MG63 (cell line): ENCODE measurements around the gene FAM184A. TPM values are rescaled to one million over a fixed set of nuclear protein-coding genes. Genes with fewer than 3 reads are reported as not detected.
"Not testable (repeated sequence)": the region's sequence is repeated elsewhere in the genome, so short reads cannot be mapped to it uniquely, and the experiment has no call there.

Experiments
- DNase-seq: peaks from one replicate; pipeline ENCODE4 v3.0.0-alpha.2; 2020
- H3K27me3 ChIP-seq: fragments of 250-450 bp; sonication (Bioruptor Pico); 2 replicates; pipeline ENCODE4 v1.5.1; 2020; ENCODE audit warnings: mild to moderate bottlenecking, moderate library complexity
- H3K36me3 ChIP-seq: fragments of 250-450 bp; sonication (Bioruptor Pico); 2 replicates; pipeline ENCODE4 v1.5.1; 2020; ENCODE audit warnings: mild to moderate bottlenecking, moderate library complexity
- H3K4me3 ChIP-seq: fragments of 250-450 bp; sonication (Bioruptor Pico); 2 replicates; pipeline ENCODE4 v1.5.1; 2020; ENCODE audit warnings: mild to moderate bottlenecking, moderate library complexity
- H3K9me3 ChIP-seq: fragments of 250-450 bp; sonication (Bioruptor Pico); 2 replicates; pipeline ENCODE4 v1.5.1; 2020; ENCODE audit warnings: mild to moderate bottlenecking, moderate library complexity
- total RNA-seq: library from RNA; depleted of rRNA; stranded (reverse); fragments of >200 nt; shearing (Covaris generic); gene quantifications from 2 replicates; pipeline ENCODE4 v1.2.3, GENCODE V29; 2014; ENCODE audit warnings: low replicate concordance

FAM184A gene
- total RNA-seq, 1 experiment from 2014 or later = 0.13 TPM

DNA sequence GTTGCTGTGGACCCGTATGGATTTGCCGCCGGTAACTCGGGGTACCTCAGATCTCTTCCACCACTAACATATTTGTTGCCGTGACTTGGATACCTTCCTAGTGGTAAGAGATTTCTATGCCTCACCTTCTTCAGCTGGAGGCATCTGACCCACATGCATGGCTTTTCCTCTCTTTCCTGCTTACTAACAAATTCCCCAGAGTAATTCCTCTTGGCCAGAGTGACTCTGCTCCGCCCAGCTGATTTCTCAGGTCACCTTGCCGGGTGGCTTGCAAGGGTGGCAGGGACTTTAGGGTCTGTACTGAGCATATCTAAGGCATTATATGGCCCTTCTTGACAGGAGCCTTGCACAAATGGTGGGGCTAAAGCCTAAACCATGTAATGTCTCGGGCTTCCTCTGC, 38.2 kb downstream of the FAM184A start:
- Histone ChIP-seq H3K4me3 (no peak overlapping the region), H3K27me3 (no peaks in the 10 kb centered on the region), H3K36me3 (no peaks in the 10 kb centered on the region), H3K9me3 (no peaks in the 10 kb centered on the region)
- no peak for DNase-seq

DNA sequence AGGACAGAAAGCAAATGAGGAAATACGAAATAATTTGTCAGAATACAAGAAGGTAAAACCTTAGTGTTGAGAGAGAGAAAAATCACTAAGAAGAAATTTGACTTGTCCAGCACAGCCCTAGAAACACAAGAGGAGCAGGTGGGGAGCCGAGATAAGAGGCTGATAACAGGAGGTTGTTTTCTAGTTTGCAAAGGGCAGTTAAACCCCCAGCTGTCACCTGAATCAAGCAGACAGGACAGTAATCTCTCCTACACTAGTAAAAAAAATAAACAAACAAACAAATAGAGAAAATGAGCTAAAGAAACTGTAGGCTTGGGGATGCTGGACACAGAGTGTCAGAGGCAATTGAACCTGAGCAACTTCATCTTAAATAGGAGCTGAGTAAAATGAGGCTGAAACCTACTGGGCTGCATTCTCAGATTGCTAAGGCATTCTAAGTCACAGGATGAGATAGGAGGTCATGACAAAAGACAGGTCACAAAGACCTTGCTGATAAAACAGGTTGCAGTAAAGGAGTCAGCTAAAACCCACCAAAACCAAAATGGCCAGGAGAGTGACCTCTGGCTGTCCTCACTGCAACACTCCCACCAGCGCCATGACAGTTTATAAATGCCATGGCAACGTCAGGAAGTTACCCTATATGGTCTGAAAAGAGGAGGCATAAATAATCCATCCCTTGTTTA, 40.4 kb downstream of the FAM184A start:
- no peak for DNase-seq
- Histone ChIP-seq H3K36me3 (no peaks in the 10 kb centered on the region), H3K9me3 (no peaks in the 10 kb centered on the region), H3K27me3 (no peaks in the 10 kb centered on the region), H3K4me3 (no peak overlapping the region)

- no peak for DNase-seq
- no peaks in the 10 kb centered on the region for H3K36me3 ChIP-seq
- H3K4me3 ChIP-seq = no peak overlapping the region
- no peaks in the 10 kb centered on the region for H3K9me3 ChIP-seq
- no peaks in the 10 kb centered on the region for H3K27me3 ChIP-seq
These were observed 41.2 kb downstream of the FAM184A start for GRCh38 chr6:119037264-119037663.

DNA sequence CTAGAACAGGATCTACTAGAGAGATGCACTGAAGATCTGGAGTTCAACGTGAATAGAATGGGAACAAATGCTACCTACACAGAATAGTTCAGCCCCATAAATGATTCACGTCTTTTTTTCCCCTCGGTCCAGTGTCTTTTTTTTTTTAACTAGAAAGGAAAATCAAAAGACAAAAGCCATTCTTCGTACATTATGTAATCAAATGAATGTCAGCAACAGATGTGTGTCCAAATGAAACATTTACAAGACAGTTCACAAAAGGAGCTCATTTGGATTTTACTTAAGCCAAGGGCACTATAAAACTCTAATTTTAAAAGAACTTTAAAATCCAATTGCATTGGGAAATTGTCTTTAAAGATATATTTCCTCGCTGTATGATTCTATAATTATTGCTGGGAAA, 42.4 kb downstream of the FAM184A start:
- Histone ChIP-seq H3K36me3 (no peaks in the 10 kb centered on the region), H3K27me3 (no peaks in the 10 kb centered on the region), H3K9me3 (no peaks in the 10 kb centered on the region), H3K4me3 (no peak overlapping the region)
- DNase-seq = no peak

GRCh38 chr6:119035459-119035858, 43.0 kb downstream of the FAM184A start:
- H3K27me3 ChIP-seq = no peaks in the 10 kb centered on the region
- H3K9me3 ChIP-seq = no peaks in the 10 kb centered on the region
- no peaks in the 10 kb centered on the region for H3K36me3 ChIP-seq
- no peak overlapping the region for H3K4me3 ChIP-seq
- DNase-seq = no peak

GRCh38 chr6:119034827-119035458, 43.5 kb downstream of the FAM184A start:
- DNase-seq = no peak
- Histone ChIP-seq H3K27me3 (no peaks in the 10 kb centered on the region), H3K4me3 (no peak overlapping the region), H3K9me3 (no peaks in the 10 kb centered on the region), H3K36me3 (no peaks in the 10 kb centered on the region)

GRCh38 chr6:119032428-119032827, 46.0 kb downstream of the FAM184A start:
- Histone ChIP-seq H3K27me3 (no peaks in the 10 kb centered on the region), H3K36me3 (no peaks in the 10 kb centered on the region), H3K9me3 (no peaks in the 10 kb centered on the region), H3K4me3 (no peak overlapping the region)
- DNase-seq = no peak

DNA sequence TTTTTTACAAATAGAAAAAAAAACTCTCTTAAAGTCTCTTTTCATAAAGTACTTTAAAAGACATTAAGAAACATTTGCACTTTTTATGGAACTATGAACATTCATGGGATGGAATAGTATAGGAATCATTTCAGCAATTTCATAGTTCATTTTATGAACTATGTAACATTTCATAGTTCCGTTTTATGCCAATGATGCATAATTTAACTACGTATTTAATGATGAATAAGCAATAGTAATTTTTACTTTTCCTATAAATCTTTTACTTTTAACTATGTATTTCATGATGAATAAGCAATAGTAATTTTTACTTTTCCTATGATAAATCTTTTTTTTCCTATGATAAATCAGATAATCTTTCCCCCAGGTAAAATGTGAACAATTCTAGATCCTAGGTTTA, 47.7 kb downstream of the FAM184A start:
- no peak for DNase-seq
- Histone ChIP-seq H3K36me3 (no peaks in the 10 kb centered on the region), H3K9me3 (no peaks in the 10 kb centered on the region), H3K4me3 (no peak overlapping the region), H3K27me3 (no peaks in the 10 kb centered on the region)

DNA sequence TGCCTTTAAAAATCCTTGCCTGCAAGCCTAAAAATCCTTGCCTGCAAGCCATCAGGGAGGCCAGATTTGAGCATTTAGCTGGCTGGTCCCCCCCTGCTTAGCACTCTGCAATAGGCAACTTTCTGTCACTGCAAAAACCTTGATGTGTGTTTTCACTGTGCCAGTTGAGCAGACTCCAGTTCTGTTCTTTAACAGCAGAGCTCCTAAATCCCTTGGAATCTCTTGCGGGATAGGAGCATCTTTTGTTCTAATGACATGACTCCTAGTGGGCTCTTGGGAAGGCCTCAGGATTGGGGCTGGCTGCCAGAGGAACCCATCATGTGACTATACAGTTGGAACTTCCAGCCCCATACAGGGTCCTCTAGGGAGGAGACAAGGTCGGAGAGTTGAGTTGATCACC, 50.4 kb downstream of the FAM184A start:
- Histone ChIP-seq H3K36me3 (no peaks in the 10 kb centered on the region), H3K4me3 (no peak overlapping the region), H3K9me3 (no peaks in the 10 kb centered on the region), H3K27me3 (no peaks in the 10 kb centered on the region)
- DNase-seq = no peak

- no peaks in the 10 kb centered on the region for H3K36me3 ChIP-seq
- no peak for DNase-seq
- no peak overlapping the region for H3K4me3 ChIP-seq
These were observed 51.0 kb downstream of the FAM184A start for GRCh38 chr6:119027465-119027864.

DNA sequence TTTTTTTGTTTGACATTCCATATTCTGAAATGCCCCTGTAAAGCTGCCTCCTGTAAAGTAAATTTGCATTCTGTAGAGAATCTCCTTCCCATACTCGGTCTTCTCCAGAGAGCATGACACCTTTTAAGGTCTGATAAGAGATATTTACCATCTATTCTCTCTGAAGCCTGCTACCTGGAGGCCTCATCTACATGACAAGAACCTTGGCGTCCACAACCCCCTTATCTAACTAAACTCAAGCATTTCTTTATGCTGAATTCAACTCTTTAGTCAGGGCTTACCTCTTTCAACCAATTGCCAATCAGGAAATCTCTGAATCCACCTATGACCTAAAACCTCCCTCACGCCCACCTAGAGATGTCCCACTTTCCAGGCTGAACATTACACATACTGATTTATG, 51.6 kb downstream of the FAM184A start:
- Histone ChIP-seq H3K9me3 (no peaks in the 10 kb centered on the region), H3K27me3 (no peaks in the 10 kb centered on the region), H3K36me3 (no peaks in the 10 kb centered on the region), H3K4me3 (no peak overlapping the region)
- DNase-seq = no peak

More at GRCh38 chr6:119027465-119027864, 51.0 kb downstream of the FAM184A start:
- Histone ChIP-seq H3K27me3 (no peaks in the 10 kb centered on the region), H3K9me3 (no peaks in the 10 kb centered on the region)

DNA sequence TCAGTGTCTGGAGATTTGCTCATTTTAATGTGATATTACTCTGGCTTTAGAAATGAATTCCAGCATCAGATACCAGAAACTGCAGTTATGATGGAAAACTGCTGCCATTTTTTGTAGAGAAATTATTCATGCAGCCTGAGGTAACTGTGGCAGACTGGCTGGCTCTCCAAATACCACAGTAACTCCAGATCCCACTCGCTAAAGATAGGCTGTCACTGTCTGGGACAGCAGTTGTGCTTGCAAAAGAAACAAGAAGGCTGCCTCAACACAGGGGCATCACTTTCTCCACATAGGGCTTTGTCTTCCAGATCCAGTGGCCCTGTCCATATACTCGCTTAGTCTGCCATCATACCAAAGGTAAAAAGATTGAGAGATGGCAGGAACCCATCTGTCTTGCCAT, 52.7 kb downstream of the FAM184A start:
- no peak overlapping the region for H3K4me3 ChIP-seq
- no peaks in the 10 kb centered on the region for H3K36me3 ChIP-seq
- no peak for DNase-seq
- no peaks in the 10 kb centered on the region for H3K9me3 ChIP-seq
- H3K27me3 ChIP-seq = no peaks in the 10 kb centered on the region

DNA sequence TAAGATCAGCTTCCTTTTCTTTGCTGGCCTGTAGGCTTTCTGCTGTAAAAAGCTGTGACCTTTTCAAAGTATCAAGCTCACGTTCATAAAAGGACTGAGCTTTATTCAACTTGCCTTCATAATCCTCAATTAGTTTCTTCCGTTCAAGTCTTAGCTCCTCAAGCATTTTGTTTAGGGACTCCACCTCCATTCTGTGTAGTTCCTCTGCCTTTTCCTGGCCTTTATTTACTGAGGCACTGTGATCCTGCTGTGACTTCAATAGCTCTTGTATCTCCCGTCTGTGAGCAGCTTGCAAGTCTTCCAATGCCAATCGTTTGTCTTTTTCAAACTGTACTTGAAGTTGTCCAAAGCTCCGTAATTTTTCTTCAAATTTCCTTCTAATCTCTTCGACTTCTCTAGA, 54.4 kb downstream of the FAM184A start:
- H3K36me3 ChIP-seq = no peaks in the 10 kb centered on the region
- no peak for DNase-seq
- no peak overlapping the region for H3K4me3 ChIP-seq
- H3K9me3 ChIP-seq = no peaks in the 10 kb centered on the region
- H3K27me3 ChIP-seq = no peaks in the 10 kb centered on the region

DNA sequence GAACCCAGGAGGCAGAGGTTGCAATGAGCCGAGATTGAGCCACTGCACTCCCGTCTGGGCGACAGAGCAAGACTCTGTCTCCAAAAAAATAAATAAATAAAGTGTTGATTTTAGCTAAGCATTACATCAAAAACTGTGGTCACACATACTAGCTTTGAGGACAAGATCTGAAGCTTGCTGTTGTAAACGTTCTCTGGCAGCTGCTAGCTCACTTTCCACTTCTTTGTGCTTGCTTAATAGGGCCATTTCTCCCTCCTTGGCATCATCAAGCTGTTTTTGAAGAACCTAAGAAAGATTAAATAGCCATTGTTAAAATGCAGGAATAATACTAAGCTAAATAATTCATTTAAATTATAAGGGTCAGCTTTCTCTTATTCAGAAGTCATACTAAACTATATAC, 55.7 kb downstream of the FAM184A start:
- Histone ChIP-seq H3K9me3 (no peaks in the 10 kb centered on the region), H3K27me3 (no peaks in the 10 kb centered on the region), H3K36me3 (no peaks in the 10 kb centered on the region), H3K4me3 (no peak overlapping the region)
- DNase-seq = no peak

GRCh38 chr6:119020597-119021561, 57.6 kb downstream of the FAM184A start:
- Histone ChIP-seq H3K9me3 (no peaks in the 10 kb centered on the region), H3K4me3 (no peak overlapping the region), H3K36me3 (no peaks in the 10 kb centered on the region), H3K27me3 (no peaks in the 10 kb centered on the region)
- no peak for DNase-seq

DNA sequence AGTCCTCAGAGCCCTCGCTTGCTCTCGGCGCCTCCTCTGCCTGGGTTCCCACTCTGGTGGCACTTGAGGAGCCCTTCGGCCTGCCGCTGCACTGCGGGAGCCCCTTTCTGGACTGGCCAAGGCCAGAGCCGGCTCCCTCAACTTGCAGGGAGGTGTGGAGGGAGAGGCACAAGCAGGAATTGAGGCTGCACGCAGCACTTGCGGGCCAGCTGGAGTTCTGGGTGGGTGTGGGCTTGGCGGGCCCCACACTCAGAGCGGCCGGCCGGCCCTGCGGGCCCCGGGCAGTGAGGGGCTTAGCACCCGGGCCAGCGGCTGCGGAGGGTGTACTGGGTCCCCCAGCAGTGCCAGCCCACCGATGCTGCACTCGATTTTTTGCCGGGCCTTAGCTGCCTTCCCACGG, 63.3 kb downstream of the FAM184A start:
- H3K4me3 ChIP-seq, DNase-seq, H3K9me3 ChIP-seq, H3K27me3 ChIP-seq, H3K36me3 ChIP-seq: not testable (repeated sequence)

DNA sequence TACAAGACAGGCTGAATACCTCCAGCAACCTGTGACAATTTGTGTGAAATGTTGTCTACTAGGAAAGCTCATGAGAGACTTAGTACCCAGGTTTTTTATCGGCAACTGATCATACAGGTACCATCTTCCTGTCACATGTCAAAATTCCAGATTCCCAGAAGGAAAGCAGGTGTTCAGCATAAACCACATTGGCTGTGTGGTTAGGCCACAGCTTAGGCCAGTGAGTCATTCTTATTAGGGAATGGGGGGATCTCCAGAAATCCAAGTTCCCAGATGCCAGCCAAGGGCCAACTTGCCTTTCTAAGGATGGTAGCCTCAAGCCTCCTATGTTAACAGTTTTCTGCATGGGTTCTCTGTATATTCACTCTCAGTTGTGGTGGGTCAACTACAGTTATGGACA, 65.9 kb downstream of the FAM184A start:
- no peak for DNase-seq
- H3K36me3 ChIP-seq = no peaks in the 10 kb centered on the region

More for the DNA sequence above, 65.9 kb downstream of the FAM184A start:
- H3K4me3 ChIP-seq = no peak overlapping the region
- peaks cover 3% of the 10 kb centered on the region; the same call in 1 of the 2 replicates for H3K27me3 ChIP-seq
- no peaks in the 10 kb centered on the region for H3K9me3 ChIP-seq
